NCI-H526 treated with DMSO at 0.1 percent for 48 hours (cell line): ENCODE results near the gene CASKIN1.

Source experiments
- DNase-seq: peaks from one replicate; lab custom pipeline; 2025; lab: John Stamatoyannopoulos, UW

The CASKIN1 gene

DNA sequence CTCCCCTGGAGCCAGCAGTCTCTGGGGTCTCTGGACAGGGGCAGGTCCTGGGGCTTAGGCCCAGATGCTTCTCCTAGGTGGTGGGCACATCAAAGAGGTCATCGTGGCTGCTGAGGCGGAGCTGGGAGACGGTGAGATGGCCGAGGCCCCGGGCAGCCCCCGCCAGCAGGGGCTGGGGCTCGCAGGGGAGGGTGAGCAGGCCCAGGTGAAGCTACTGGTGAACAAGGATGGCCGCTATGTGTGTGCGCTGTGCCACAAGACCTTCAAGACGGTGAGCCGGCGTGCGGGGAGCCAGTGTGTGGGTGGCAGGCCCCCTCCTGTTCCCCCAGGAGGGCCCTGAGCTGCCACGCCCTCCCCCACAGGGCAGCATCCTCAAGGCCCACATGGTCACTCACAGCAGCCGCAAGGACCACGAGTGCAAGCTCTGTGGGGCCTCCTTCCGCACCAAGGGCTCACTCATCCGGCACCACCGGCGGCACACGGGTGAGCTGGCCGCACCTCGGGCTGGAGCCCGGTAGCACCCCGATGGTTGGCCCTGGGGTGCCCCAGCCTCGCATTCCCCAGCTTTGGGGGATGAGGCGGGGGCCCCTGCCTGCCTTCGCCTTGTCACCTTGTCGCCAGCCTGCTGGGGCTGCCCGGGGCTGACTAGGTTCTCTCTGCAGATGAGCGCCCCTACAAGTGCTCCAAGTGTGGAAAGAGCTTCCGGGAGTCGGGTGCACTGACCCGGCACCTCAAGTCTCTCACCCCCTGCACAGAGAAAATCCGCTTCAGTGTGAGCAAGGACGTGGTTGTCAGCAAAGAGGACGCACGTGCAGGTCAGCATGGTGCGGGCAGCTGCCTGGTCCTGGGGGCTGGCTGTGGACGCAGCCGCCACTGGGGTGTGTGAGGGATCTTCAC, 35.9 kb upstream of the CASKIN1 start:
- no peak for DNase-seq

DNA sequence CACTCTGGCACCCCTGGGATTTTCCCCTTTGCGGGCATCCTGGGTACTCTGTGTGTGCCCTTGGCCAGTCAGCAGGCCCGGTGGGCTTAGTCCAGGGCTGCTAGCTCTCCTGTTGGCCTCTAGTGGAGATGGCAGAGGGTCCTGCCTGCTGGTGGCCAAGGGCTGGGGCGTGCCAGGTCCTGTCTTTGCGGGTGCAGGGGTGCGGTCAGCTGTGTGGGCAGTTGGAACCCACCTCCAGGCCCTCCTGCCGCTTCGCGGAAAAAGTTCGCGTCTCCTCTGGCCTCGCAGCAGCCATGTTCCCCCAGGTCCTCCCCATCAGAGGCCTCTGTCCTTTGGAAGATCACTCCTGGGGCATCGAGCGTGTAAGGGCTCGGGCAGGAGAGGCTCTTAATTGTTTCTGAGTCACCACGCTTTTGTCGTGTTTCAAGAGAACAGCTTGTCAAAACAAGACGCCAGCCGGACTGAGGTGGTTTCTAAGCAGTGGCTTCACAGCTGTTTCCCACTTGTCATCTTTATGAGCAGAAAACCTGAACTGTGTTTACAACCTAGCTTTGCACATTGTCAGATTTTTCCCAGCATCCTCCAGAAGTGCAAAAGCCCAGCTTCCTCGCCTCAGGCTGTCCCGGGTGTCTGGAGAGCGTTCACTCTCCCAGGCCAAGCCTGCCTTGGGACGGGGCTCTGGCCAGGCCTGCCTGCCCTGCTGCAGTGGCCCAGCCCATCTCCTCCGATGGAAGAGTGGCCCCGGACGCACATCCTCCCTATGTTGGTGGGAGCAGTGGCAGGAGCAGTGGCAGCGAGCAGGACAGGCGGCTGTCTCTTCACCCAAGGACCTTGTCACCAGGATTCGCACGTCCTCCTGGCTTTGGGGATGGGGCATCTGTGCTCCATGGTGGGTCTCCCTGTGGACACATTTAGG, 34.9 kb upstream of the CASKIN1 start:
- DNase-seq, result no peak

DNA sequence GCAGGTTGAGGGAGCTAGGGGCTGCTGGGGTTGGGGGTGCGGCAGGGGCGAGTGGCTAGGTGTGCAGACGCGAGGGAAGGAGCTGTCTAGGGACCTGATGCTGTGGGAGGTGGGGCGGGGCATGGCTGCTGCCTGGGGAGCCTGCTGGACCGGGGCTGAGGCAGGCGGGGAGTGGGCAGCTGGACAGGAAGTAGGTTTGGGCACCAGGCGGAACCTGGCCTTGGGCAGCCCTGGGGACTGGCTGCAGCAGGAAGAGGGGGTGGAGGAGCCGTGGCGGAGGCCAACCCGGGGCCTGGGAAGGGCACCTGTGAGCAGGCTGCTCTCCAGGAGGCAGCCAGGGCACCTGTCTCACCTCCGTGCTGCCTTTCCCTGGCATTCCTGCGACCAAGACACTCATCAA, 34.0 kb upstream of the CASKIN1 start:
- no peak for DNase-seq

DNA sequence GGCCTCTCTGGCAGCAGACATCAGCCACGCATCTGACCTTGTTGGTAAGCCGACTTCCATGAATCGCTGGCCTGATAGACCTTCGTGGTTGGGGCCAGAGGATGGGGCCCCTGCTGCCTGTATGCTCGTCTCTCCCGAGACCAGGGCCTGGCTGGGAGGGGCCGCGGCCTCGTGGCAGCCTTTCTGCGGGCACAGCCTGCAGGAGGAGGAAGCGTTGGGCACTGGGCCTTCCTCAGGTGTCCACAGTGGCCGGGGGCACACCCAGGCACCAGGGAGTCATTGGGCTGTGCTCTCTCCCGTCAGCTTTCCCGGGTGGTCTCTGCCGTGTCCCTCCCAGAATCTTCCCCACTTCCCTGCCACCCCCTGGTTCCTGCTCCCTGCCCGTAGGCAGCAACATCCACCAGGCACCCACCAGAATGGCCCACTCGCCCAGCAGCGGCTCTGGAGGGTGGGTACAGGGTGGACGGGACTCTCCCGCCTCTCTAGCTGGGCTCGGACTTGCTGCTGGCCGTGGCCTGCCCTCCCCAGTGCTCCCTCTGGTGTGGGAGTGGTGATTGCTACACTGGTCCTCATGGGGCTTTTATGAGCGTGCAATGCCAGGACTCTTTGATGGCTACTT, 33.3 kb upstream of the CASKIN1 start:
- no peak for DNase-seq

DNA sequence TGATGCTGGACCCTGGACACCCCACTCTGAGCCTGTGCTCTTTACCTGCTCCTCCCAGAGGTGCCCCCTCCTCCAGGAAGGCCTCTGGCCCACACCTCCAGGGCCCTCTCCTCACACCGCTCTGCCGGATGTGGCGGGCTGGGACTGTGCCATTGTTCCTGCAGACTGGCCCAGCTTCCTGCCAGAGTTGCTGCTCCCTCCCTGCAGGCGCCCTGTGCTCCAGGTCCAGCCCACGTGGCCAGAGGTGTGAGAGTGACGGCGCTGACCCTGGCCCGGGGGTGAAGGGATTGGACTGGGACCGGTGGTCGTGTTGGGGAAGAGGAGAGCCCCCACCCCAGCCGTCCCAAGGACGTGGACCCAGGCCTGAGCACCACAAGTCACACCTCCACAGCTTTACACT, 32.7 kb upstream of the CASKIN1 start:
- DNase-seq, result no peak

DNA sequence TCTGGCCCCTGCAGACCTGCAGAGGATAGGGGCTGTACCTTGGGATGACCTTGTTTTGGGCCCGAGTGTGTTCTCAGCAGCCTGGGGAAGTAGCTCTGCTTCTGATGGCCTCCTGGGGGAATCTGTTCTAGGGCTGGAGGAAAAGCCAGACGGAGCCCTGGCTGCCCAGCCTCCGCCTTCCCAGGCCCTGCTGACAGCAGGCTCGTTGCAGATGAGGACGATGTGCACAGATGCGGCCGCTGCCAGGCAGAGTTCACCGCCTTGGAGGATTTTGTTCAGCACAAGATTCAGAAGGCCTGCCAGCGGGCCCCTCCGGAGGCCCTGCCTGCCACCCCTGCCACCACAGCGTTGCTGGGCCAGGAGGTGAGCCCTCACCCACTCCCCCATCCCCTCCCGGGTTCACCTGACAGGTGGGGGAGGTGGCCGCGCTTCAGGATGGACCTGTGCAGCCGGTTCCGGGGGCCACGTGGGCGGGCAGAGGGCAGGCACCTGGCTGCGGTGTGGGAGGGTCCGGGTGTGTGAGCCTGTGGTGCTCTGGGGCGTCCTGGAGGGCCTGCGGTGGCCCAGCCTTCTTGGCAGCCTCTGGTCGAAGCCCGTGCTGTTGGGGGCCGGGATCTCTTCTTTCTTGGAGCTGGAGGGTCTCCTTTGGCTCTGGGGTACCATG, 31.9 kb upstream of the CASKIN1 start:
- no peak for DNase-seq

DNA sequence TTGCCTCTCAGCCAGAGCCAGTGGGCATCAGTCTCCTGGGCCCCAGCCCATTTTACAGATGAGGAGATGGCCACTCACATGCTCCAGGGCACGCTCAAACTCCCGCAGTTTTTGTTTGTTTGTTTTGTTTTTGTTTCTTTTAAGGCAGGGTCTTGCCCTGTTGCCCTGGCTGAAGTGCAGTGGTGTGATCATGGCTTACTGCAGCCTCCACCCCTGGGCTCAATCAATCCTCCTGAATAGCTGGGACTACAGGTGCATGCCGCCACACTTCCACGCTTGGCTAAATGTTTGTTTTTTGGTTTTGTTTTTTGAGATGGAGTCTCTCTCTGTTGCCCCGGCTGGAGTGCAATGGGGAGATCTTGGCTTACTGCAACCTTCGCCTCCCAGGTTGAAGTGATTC, 30.5 kb upstream of the CASKIN1 start:
- DNase-seq, result no peak

DNA sequence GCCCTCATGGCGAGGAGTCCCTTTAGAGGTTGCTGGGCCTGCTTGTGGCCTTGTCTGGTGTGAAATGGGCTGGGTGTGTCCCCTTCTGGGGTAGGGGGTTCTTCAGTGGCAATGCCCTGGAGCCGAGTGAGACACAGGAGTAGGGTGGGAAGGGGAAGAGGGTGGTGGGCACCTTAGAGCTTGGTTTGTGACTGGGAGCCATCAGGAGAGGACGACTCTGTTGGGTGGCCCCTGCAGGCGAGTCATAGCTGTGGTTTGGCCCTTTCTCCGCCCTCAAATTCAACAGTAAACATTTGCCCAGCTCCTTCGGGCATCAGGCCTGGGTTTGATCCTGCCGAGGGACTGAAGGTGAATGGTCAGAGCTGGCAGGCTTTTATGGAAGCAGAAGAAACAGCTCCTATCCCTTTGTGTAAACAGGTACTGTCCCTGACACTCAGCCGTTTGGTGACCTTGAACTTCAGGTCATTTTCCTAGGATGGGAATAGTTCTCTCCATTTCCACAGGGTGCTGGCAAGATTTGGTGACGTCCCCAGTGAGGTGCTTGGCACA, 29.9 kb upstream of the CASKIN1 start:
- no peak for DNase-seq

DNA sequence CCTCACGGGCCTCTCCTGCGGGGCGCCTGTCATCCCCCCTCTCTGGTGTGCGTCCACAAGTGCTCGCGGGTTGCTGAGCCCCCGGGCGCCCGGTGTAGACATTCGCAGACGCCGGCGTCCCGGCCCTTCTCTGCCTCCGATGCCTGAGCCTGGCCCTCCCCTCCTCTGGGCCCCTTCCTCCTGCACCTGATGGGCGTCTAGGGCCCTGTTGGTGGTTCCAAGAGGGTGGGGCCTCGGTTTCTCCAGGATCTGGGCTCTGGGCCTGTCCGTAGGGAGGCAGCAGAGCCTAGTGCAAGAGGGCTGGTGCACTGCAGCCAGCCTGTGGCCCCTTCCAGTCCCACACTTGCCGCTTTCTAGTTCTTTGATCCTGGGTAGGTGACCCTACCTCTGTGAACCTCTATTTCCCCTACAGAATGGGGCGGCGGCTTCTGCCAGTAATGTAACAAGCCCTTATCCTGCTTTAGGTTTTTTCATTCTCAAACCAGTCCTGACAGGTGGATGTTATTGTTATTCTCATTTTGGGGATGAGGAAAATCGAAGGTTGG, 27.6 kb upstream of the CASKIN1 start:
- no peak for DNase-seq

DNA sequence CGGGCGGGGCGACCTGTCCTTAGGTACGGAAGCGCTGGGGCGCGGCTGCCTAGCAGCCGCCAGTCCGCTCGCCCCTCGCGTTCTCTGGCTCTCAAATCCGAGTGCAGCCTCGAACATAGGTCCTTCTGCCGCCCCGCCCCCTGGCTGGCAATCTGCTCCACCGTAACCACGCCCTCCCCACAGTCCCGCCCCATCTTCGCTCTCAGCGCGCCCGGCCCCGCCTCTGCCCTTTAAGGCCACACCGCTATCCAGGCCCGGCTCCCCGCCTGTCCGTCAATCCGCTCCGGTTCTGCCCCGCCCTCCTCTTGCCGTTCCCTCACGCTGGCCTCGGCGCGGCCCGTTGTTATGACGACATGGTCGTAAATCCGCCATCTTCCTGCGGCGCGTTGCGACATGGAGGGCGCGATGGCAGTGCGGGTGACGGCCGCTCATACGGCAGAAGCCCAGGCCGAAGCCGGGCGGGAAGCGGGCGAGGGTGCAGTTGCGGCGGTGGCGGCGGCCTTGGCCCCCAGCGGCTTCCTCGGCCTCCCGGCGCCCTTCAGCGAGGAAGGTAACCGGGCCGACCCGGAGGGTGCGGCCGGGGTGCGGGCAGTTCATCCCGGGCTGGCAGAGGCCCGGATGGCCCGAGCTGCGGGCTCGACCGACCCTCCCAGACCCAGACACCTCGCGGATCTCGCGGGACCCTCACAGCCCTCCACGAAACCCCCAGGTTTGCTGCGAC, 27.0 kb upstream of the CASKIN1 start, which contains the start of gene E4F1:
TSS of gene E4F1 (plus strand) at position 371 of the 721 bp plus-strand sequence. CDS start at position 394, 23 bp downstream.
- peak; percentile 94 for DNase-seq

DNA sequence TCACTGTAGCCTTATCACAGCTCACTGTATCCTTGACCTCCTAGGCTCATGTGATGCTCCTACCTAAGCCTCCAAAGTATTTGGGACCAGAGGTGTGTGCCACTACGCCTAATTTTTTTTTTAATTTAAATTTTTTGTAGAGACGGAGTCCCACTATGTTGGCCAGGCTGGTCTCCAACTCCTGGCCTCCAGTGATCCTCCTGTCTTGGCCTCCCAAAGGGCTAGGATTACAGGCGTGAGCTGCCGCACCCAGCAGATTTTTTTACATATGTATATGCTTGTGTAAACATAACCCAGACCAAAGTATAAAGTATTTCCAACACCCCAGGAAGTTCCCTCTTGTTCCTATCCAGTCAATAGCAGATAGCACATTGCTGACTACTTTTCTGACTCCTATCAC, 19.9 kb upstream of the CASKIN1 start:
- DNase-seq, result no peak

DNA sequence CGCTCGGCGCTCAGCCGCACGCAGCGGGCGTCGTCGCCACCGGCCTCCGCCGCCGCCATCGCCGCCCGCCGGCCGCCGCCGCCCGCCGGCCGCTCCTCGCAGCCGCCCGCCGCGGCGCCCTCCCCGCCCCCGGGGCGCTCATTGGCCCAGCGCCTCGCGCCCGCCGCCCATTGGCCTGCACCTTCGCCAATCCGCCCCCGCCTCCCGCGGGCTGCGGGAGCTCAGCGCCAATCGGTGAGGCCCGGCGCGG, 18.2 kb upstream of the CASKIN1 start, which contains the start of gene PGP:
TSS of gene PGP (minus strand) at position 122 of the 250 bp plus-strand sequence. CDS start at position 59, 63 bp downstream.
- no peak for DNase-seq

DNA sequence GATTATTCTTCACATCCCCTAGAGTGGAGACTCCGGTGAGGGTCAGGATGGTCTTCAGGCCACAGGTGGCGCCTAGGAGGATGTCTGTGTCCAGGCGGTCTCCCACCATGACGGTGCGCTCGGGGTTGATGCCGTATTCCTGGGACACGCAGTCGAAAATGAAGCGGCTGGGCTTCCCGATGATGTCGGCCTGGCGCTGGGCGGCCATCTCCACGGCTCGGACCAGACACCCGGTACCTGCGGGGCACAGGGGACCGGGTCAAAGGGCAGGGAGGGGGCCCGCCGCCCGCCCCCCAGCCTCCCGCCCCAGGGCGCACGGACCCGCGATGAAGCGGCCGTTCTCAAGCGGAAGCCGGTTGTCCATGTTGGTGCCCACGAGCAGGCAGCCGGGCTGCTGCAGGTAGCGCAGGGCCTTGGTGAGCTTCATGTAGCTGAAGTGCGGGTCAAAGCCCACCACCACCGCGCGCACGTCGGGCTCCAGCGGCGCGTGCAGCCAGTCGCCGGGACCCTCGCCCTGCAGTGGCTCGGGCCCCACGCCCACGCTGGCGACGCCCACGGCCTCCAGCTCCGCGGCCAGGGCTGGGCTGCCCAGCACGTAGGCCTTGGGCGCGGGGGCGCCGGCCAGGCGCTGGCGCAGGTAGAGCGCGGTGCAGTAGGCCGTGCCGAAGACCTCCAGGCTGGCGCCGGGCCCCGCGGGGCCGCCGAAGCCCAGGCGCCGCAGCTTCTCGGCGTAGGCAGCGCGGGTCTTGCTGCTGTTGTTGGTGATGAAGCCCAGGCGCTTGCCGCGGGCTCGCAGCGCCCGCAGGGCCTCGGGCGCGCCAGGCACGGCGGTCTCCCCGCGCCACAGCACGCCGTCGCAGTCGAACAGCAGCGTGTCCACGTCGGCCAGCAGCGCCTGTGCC, 17.7 kb upstream of the CASKIN1 start:
- DNase-seq, result no peak

DNA sequence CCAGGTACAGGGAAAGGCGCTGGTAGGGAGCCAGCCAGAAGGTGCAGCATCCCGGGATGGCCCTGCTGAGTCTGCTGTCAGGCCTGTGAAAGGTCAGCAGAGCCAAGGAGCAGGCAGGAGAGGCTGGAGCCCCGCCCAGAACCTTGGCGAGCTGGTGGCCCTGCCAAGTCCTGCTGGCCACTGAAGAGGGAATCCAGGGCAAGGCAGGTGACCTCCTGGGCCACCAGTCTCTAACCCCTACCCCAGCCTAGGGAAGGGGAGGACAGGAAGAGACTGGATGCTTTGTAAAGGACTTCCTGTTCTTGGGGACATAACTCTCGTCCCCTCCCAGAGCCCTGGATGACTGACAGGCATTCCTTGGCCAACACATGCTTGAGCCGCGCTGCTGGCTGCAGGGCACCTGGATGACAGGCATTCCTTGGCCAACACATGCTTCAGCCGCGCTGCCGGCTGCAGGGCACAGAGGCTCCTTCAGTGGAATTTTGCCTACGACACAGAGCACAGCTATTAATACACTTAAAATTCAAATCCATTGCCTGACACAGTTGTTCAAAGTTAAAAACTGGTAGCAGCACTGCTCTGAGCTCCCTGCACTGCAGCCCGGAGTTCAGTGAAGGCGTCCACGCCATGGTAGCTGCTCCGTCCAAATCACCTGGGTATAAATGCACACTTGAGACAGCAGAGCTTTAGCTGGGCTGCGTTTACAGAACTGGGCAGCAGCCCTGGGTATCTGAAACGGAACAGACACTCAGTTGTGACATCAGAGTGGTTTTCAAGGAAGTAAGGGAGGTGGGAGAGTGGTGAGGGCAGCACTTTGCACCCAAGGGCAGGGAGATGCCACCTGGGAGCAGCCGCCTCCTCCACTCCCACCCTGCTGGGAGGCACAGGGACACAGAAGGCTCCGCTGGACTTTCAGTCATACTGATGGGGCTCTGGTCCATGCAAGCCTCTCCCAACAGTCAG, 16.2 kb upstream of the CASKIN1 start:
- DNase-seq, result no peak

DNA sequence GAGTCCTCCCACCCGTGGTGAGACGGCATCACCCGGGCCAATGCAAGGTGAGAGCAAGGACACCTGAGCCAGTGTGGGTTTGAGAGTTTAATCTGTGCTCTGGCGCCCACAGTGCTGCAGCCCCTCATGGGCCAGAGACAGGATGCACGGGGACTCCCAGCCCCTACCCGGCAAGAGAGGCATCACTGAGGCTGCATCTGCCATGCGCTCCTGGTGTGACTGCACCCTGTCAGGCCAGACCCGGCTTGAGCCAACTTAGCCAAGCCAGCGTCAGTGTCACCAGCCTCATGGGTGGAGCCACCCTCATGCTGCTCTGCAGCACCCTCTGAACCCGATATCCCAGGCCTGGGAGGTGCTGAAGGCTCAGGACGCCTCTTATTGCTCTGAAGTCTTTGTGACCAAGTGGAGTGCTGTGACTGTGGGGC, 15.5 kb upstream of the CASKIN1 start:
- DNase-seq, result no peak

DNA sequence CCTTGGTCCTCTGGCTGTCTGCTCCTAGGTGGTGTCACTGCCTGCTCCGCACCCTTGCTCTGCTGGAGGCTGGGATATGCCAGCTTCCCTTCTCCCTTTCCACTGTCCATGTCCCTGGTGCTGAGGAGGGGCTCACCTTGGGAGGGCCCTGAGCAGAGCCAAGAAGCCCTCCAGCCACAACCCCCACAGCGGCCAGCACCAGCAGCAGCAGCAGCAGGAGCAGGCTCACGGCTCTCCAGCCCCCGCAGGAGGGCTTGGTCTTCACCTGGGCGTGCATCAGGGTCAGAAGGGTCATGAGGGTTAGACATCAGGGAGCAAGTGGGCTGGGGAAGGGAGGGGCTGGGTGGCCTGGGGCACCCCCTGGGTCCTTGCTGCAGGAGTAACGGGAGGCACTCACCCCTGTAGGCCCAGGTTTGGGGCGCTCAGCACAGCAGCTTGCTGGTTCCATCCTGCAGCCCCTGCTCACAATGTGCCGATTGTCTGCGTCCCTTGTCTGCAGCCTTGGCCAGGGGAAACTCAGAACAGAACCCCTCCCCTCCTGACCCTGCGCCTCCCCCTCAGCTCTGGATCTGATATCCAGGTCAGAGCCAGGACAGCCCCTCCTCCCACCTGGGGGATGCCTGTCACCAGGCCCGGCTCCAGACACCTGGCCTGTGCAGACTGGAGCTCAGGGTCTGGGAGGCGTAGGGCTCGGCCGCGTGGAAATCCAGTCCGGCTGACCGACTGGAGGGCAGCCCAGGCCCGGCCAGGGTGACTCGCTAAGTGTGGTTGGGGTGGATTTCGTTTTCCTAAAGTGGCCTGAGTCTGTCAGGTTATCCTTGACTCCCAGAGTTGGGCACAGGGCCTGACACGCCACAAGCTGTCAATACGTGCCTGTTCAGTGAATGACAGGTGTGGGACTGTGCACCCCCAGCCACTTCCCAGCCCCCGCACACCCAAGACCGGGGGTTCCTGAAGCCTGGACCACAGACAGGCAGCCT, 14.3 kb upstream of the CASKIN1 start, which contains the start of gene BRICD5:
TSS of gene BRICD5 (minus strand) at position 478 of the 980 bp plus-strand sequence. CDS start at position 448, 30 bp downstream.
- no peak for DNase-seq

DNA sequence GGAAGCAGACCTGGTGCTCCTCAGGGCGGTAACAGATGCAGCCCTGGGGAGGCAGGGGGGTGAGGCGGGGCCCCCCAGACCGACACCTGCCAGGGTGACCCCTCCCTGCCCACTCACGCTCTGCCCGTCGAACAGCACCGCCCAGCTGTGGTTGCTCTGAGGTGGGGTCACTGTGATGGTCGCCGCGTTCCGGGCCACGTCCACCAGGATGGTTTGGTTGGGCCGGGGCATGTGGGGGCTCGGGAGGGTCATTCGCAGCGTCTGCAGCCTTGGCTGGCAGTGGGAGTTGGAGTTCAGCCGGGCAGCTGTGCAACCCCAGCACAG, 13.6 kb upstream of the CASKIN1 start:
- no peak for DNase-seq
